ENCODE results near the gene CACNA1H.
A peak's percentile ranks its signal among the peaks of the same experiment; 100 is the strongest.

Gene CACNA1H

DNA sequence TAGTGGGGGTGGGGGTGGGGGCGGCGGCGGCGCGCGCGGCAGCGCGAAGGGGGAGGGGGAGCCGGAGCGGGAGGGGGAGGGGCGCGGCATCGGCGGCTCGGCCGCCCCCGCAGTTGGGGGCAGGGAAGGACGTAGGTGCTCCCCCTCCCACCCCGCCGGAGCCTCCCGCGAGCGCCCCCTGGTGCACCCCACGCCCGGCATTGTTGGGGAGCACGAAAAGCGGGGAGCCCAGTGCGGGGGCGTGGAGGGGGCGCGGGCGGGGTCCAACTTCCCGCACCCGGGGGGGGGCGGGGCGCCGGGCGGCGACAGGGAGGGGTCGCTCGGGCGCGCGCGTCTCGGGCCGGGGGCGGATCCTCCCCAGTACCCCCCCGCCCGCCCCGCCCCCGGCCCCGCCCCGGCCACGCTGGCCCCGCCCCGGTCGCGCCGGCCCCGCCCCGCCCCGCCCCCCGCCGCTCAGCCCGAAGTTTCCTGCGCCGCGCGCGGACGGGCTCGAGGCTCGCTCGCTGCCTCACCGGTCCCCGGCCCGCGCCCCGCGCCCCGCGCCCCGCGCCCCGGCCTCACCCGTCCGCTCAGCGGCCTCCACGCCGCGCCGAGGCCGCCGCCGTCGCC lies at the start of gene CACNA1H:
Gene CACNA1H, plus strand, starts transcription at position 456 of the 609 bp plus-strand sequence. CDS start 632 bp downstream, outside the sequence.
- DNase-seq = no peak

DNA sequence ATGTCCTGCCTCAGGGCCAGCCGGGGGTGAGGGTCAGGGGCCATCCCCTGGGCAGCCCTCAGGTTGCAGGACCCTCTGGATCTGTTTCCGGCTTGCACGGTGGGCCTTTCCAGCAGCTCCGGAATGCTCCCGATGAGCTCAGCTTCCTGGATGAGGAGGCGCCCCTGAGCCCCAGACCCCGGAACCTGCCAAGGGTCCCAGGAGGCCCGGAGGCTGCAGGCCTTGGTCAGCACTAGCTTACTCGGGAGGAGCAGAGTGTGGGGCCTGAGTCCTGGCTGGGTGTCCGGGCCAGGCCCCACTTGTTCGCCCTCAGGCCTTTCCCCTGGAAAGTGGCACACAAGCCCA lies 49.3 kb upstream of the CACNA1H start:
- DNase-seq = no peak

DNA sequence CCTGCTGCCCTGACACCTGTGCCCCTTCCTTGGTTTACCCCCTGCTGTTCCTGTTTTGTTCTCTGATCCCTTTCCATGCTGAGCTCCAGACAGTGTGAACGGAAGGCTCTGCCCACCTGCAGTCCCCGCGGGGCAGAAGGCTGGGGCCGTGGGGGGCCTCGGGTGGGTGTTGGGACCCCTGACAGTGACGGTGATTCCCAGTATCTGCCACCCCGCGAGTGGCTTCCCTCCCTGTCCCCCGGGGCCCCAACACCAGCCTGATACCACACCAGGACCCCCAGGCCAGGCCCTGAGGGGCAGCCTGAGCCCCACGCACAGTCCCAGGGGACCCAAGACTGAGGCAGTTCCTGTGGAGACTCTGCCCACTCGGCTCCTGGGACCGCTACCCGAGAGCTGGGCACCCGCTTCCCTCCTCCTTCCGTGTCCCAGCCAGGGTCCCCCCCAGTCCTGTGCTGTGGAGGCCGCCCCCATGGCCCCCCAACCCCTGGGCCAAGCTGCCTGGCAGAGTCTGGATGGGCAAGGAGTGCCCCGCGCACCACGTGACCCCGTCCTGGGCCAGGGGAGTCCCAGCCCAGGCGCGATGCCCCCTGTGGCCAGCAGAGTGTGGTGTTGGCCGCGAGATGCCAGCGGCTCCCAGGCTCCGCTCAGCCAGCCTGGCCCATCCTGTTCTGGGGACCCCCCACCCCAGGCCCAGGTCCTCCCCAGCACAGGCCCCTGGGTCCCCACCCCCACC lies 46.9 kb upstream of the CACNA1H start:
- DNase-seq = peak; percentile 40

DNA sequence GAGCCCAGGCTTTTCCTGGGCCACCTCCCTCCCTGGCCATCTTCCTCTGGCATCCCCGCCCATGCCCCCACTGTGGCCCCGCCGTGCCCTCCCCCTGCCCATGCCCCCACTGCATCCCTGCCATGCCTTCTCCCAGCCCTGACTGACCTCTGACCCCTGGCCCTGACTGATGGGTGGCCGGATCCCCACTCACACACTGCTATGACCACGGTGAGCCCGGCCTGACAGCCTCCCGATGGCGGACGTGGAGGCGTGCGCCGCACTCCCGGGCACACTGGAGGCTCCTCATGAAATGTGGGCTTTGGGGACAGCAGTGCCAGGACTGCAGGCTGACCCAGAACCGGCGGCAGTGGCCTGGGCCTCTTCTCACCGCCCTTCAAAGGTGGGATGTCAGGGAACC lies 46.2 kb upstream of the CACNA1H start:
- DNase-seq = no peak

DNA sequence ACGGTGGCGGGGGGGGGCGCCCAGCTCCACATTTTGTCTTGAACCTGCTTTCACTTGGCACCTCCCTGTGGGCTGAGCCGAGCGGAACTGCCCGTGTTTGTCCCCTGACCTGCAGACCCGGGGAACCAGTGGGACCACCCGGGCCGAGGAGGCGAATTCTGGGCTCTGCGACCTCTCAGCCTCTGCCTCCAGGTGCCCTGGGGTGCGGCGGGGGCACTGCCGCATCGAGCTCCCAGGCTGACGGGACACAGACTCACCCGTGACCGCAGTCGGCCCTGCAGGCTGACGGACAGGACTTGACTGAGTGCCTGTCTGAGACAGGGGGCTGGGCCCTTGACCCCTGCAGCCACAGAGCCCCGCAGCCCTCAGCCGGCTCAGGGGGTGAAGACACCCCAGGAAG lies 45.8 kb upstream of the CACNA1H start:
- no peak for DNase-seq

DNA sequence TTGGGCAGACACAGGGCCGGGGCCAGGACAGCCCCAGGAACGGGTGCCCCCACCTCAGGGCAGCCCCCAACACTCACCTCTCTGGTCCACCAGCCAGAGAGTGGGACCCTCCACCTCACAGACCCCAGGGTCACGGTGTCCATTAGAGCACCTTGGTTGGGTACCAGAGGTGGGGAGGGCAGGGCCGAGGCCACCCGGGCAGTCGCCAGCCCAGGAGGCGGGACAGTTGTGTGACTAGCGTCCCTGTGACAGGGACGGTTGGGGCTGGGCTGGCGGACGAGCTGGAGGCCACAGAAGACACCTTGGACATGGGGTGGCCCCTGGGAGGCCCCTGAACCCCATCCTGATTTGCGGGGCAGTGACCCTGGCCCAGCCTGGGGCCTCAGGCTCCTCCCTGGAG lies 45.2 kb upstream of the CACNA1H start:
- no peak for DNase-seq

DNA sequence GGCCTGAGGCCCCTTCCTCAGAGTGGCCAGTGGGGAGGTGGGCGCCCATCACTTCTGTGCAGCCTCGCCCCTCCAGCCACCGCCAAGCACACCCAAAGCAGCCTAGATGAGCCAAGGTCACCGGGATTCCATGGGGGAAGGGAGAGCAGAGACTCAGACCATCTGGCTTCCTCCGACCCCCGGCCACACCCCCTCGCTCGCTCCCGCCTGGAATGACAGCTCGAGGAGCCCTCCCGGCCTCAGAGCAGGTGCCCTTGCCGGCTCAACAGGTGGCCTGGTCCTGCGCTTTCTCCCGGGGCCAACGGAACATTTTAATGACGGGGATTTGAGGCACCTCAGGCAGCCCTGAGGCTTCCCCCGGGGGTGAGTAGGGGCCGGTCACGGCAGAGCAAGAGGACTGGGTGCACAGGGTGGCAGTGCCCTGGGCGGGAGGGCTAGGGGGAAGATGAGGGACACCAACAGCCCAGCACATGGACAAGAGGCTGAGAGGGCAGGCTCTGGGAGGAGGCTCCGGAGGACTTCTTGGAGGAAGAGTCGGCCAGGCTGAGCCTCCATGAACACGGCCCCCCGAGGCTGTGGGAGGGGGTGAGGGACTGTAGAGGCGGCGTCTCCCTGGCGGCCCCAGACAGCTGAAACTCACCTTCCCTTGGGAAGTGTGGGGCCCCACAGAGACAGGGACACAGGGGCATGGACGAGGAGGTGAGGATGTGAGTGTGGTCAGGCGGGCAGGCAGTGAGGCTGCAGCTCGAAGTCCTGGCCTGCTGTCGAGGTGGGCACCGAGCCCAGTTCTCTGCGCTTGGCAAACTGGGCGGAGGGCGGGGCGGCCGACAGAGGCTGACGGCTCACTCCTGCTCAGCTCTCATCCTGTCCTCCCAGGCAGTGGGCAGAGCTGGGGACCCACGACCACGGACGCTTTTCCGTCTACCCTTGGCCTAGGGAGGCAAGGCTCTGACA lies 44.3 kb upstream of the CACNA1H start:
- peak; percentile 82 for DNase-seq

DNA sequence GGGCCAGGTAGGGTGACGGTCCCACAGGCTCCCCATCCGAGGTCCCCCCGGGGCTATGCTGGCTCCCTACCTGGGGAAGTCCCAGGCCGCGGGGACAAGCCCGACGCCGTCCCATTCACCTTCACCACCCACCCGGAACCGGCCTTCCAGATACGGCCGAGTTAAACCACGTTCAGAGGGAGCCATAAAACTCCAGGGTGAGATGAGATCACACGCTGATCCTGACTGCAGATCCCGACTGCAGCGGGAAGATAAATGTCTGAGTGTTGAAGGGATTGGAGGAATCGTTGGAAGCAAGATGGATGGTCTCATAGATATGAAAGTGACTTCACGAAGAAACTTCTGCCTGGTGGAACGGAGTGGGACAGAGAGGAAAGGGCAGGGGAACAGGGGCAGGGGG lies 43.3 kb upstream of the CACNA1H start:
- no peak for DNase-seq

DNA sequence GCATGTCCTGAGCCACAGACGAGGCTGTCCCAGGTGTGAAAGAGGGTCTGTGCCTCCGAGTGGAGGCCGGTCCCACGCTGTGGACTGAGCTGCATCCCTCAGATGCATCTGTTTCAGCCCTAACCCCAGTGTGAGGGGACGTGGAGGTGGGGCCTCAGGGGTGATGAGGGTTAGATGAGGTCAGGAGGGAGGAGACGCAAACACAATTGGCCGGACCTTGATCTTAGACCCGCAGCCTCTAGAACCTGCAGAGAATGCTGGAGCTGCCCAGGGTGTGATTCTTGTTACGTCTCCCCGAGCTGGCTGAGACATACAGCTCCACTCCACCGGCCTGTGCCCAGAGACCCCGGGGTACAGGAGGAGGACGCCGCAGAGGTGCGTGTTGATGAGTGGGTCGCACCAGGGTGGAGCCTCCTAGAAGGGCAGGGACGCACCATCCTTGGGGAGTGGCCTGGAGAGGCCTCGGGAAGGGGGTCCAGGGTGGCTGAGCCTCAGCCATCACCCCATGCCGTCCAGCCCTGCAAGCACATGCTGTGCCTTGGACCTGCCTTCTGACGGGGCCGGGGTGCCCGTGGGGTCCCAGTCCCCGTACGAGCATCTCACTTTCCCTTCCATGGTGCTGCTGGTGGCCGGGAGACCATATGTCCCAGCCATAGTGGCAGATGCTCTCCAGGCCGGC lies 40.3 kb upstream of the CACNA1H start:
- no peak for DNase-seq

DNA sequence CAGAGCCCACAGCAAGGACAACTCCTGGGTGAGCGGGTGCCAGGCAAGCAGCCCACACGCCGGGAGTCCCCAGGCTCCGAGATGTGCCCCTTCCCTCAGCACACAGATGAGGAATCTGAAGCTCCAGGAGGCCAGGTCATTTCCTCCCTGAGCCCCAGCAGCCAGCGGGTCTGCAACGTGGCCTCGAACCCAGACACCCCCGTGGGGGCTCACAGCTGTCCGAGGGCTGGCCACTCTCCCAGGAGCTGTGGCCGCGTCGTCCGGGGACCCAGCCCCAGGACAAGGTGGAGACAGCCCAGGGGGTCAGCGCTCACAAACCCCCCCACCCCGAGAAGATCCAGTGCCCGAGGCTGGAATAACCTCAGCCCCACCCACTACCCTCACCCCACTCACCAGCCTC lies 39.4 kb upstream of the CACNA1H start:
- no peak for DNase-seq

DNA sequence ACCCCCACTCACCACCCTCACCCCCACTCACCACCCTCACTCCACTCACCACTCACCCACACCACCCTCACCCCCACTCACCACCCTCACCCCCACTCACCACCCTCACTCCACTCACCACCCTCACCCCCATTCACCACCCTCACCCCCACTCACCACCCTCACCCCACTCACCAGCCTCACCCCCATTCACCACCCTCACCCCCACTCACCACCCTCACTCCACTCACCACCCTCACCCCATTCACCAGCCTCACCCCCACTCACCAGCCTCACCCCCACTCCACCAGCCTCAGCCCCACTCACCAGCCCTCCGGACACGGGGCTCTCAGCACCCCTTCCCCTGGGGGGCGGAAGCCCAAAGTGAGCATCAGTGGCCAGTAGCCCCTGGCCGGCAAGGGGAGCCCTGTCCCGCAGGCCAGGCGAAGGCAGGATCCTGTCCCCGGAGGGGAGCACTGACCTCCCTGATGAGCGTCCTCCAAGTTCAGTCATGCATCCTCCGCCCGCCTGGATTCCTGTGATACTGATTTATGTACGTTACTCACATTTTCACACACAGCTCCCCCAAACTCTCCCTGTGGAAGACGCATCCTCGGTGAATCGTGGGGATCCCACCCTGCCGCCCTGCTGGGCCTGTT lies 38.9 kb upstream of the CACNA1H start:
- no peak for DNase-seq

DNA sequence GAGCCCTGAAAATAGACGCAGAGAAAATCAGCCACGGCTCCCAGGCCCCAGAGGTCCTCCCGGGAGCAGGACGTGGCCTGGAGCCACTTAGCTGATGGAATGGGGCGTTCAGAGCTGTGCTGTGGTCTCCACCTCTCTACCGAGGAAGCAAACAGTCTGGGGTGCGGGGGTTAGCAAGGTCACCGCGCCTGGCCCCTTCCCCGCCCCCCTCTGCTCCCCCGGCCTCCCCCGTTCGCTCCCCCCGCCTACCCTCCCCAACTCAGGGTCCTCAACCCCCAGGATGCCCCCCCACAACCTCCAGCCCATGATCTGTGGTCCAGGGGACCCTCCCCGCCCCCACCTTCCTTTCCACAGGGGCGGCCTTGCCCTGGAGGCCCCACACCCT lies 36.2 kb upstream of the CACNA1H start:
- no peak for DNase-seq

DNA sequence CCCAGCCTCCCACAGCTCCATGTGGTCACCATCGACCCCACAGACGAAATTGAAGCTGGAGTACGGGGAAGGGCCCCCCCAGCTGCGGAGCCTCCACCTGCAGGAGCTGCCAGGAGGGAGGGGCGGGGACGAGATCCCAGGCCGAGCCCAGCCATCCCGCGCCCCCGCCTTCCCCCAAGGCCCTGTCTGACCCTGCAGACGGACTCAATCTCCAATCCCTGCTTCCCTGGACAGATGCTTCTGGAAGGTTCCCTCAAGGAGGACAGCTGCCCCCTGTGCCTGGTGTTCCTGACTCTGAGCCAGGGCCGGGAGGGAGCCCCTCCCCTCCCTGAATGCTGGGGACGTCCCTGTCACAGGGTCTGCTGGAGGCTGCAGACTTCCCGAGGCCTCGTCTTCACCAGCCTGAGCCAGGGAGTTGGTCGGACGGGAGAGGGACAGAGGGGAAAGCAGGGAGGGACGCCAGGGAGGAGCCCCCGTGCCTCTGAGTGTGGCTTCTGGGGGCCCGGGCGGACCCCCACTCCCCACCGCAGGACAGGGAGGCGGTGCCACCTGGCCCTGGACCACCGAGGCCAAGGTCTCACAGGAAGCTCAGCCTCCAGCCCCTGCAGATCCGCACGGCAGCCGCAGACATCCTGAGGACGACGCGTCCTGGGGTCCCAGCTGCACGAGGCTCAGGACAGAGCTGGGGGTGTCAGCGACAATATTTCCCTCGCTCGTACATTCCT lies 35.6 kb upstream of the CACNA1H start:
- DNase-seq = no peak

DNA sequence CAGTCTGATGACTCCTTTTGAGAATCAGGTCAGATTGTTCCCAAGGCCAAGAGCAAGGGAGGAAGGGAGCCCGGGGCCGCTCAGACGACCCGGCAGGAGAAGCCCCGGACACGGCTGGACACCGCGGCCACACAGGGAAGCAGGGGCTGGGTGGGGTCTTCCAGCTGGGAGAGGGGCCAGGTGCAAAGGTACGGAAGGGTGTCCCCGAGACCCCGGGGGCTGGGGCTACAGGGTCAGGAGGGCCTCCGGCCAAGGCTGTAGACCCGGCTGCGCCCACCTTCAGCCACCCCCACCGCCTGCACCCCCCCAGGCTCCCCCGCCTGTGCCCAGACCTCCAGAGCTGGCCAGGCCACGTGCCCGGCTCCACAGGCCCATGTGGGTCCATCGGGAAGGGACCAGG lies 35.0 kb upstream of the CACNA1H start:
- no peak for DNase-seq

DNA sequence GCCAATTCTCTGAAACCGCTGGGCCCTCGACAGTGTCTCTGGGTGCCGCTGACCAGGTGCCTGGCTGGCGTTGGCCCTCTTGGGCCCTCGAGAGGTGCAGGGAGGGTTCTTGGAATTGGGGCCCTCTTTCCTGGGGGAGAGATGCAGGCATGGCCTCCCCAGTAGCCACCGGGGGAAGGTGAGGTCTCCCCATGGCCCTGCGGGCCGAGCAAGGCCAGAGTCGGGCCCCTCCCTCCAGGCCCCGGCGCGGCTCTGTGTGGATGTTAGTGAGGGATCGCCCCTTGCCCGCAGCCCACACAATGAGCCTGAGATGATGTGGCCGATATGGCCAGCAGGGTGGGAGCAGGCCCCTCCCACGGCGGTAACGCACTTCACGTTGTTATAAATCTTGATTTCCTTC lies 33.8 kb upstream of the CACNA1H start:
- no peak for DNase-seq

DNA sequence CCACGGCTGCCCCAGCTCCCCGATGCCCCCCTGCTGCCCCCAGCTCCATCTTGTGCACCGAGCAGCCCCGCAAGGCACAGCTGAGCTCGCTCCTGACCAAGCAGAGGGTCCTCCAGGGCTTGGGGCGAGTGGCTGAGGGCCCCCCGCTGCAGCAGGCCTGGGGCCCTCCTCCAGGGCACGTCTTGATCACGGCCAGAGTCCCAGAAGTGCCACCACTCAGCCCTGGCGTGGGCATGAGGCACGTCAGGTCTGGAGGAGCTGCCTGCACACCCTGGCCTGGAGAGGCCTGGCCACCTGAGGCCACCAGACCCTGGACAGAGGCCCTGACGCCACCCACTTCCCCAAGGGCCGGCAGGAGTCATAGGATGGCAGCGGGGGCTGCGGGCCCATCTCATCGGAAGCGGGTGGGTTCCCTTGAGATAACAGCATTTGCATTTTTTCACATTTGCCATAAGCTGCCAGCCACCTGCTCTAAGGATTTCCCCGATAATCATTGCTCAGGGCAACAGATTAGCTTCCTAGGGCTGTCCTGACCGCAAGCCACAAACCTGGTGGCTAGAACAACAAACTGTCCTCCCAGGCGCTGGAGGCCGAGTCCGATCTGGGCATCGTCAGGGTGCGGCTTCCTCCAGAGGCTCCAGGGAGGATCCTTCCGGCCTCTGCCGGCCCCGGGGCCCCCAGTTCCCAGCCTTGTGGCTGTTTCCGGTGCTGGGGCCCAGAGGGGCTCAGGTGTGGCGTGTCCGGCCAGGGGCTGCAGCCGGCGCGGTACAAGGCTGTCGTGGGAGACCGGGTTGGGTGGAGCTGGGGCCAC lies 32.9 kb upstream of the CACNA1H start:
- DNase-seq = no peak

DNA sequence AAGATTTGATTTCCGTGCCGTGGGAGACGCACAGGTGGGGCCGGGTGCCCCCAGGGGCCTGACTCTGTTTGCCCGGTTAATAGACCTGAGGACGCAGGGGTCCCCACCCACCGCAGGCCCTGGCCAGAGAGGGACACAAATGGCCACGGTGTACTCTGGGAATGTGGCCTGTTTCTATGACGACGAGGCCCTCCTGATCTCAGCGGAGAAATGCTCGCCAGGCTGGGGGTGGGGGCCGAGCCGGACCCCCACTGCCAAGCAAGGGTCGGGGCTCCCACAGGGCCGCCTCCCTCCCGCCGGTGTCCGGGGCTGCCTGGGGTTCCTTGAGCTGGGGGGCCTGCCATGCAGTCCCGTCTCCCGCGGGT lies 32.3 kb upstream of the CACNA1H start:
- no peak for DNase-seq

DNA sequence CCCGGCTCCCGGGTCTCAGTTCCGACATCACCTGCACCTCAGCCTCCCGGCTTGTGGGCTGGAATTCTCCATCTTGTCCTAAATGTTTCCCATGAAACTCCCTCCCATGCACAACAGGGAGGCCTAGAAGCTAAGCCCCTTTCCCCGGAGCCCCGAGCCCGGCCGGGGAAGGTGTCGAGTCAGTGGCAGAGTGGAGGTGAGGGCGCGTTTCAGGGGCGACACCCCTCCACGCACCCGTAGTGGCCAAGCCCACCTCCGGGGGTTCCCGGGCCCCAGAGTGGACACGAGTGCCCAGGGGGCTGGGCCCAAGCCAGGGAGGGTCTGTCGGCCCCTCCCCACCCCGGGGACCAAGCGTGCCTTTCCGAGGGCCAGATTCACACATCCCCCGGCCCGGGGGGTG lies 31.9 kb upstream of the CACNA1H start:
- no peak for DNase-seq

DNA sequence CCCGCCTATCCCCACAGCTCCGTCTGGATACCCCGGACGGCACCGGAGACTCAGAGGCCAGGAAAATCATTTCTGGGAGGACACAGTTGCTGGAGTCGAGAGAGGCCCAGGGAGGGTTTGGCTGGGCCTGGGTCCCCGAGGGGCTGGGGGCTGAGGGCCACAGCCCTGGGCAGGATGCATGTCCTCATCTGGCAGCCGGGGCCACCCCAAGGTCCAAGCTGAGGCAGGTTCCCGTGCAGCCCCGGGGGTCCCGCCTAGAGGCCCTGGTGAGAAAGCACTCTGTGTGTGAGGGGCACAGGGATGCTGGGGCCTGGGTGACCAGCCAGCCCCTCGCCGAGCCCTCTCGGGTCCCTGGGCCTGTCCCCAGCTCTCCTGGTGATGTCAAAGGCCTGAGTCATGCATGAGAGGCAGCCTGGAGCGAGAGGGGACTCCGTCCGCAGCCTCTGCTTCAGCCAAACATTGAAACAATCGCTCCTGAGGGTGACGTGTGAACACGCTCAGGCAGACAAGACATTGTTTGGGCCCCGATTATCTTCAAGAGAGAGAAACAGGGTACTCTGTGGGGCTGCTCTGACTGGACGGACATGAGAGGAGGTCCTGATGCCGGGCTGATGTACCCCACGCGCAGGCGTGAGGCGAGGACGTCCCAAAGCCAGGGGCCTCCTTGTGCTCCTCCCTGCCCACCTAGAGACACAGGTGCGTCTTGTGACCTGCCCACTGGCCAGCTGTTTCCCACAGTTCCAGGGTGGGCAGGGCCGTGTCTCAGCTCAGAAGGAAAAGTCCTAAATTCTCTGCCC lies 31.1 kb upstream of the CACNA1H start:
- no peak for DNase-seq

DNA sequence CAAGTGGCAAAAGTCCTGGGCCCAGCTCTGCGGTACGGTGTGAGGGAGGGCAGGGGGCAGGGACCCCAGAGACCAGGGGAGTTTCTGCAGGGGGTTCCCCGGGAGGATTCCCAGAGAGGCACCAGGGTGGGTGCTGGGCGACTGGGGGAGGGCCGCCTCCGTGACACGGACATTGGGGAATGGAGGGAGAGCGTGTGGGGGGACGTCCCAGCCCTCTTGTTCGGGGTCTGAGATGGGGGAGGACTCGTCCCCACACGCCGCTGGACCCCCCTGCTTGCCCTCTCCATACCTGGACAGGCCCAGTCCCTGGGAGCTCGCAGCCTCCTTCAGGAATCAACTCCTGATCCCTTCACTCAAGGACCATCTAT lies 30.5 kb upstream of the CACNA1H start:
- no peak for DNase-seq

All from NCI-H1092 treated with DMSO at 0.1 percent for 48 hours (cell line).